HepG2 (cell line): ENCODE results near the gene NKX1-1.

Experiments used
- ARNT ChIP-seq: fragments of 450-650 bp; IDR thresholded peaks from 2 replicates; pipeline ENCODE4 v1.6.1; 2017
- DNMT1 ChIP-seq: sonication (generic); formaldehyde crosslinking; IDR thresholded peaks from 2 replicates; pipeline ENCODE4 v1.5.1; 2020; ENCODE audit warnings: mild to moderate bottlenecking, missing genetic modification reagents
- MATR3 ChIP-seq: sonication (generic); formaldehyde crosslinking; IDR thresholded peaks from 2 replicates; pipeline ENCODE4 v1.4.0; 2020; ENCODE audit warnings: missing genetic modification reagents
- PCBP1 ChIP-seq: fragments of 200-400 bp; formaldehyde crosslinking; IDR thresholded peaks from 2 replicates; pipeline ENCODE4 v1.6.1; 2017; ENCODE audit warnings: mild to moderate bottlenecking, low read depth, low read length, borderline replicate concordance
- SIX1 ChIP-seq: sonication (generic); formaldehyde crosslinking; IDR thresholded peaks from 2 replicates; pipeline ENCODE4 v1.4.0; 2020; ENCODE audit warnings: missing genetic modification reagents, borderline replicate concordance
- TAF1 ChIP-seq: sonication (generic); formaldehyde crosslinking; IDR thresholded peaks from 2 replicates; pipeline ENCODE4 v1.4.0; 2020; ENCODE audit warnings: missing genetic modification reagents
- ZNF124 ChIP-seq: sonication (generic); formaldehyde crosslinking; IDR thresholded peaks from 2 replicates; pipeline ENCODE4 v1.4.0; 2020; ENCODE audit warnings: missing genetic modification reagents
- ZNF224 ChIP-seq: sonication (generic); formaldehyde crosslinking; IDR thresholded peaks from 2 replicates; pipeline ENCODE4 v1.5.0; 2020; ENCODE audit warnings: mild to moderate bottlenecking, missing genetic modification reagents
- TF ChIP-seq, protein P1 (sequence below): sonication (generic); formaldehyde crosslinking; IDR thresholded peaks from 2 replicates; pipeline ENCODE4 v1.8.1; 2023; ENCODE audit warnings: mild to moderate bottlenecking, moderate library complexity, missing genetic modification reagents
- TF ChIP-seq, protein P2 (sequence below): sonication (generic); formaldehyde crosslinking; IDR thresholded peaks from 2 replicates; pipeline ENCODE4 v1.8.1; 2023; ENCODE audit warnings: mild to moderate bottlenecking, inconsistent platforms, moderate library complexity, missing genetic modification reagents, borderline replicate concordance
- TF ChIP-seq, protein P3 (sequence below): sonication (generic); formaldehyde crosslinking; IDR thresholded peaks from 2 replicates; pipeline ENCODE4 v1.5.0; 2020; ENCODE audit warnings: mild to moderate bottlenecking, missing genetic modification reagents, moderate library complexity

DNA sequence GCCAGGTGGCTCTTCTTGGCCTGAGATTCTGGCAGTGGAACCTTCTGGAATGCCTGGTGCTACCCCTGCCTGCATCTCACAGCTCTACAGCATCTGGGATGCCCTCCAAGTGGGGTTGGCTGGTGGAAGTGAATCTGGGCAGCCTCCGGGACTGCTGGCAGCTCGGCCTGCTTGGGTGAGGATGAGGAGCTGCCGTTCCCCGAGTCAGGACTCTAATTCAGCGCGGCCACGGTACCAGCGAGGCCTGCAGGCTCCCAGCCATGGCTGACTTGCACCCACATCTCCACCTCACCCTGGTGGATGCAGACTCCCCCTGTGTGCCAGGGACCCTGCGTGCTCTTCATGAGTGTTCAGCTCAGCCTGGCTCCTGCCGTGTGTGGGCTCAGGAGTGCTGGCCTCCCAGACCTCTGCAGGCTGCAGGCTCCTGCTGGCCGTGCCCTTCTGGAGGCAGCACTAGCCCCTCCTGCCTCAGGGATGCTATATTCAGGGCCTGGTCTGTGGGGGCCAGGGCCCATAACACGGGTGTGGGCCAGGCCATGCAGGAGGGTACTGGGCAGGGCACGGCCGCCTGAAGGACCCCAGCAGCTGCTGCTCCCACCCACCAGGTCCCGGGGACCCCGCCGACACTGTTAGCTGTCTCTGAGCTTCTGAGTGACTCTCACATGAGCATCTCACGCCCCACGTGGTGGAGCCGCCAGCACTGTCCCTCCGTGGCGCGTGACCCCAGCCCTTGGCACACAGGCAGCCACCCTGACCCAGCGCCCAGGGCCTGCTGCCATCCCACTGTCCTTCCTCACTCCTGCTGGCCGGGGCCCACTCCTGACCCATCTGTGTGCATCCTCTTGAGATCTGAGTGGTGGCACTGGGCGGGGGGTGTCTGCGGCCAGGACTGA, 48.6 kb downstream of the NKX1-1 start:
- TF ChIP-seq, protein P1, sequence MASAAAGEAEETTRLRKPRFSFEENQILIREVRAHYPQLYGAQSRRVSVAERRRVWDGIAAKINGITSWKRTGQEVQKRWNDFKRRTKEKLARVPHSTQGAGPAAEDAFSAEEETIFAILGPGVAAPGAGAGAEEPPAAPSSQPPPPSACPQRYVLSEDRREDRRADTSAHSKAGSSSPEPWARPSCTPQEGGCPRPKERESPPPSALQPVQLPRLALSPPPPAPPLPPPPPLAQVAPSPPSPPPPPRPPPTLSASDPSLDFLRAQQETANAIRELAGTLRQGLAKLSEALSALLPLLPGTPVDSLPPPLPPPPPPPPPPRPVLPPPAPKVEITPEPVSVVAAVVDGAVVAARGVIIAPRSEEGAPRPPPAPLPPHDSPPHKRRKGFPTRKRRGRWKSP (CRISPR knock-in tag) = no peak
- TF ChIP-seq, protein P2, sequence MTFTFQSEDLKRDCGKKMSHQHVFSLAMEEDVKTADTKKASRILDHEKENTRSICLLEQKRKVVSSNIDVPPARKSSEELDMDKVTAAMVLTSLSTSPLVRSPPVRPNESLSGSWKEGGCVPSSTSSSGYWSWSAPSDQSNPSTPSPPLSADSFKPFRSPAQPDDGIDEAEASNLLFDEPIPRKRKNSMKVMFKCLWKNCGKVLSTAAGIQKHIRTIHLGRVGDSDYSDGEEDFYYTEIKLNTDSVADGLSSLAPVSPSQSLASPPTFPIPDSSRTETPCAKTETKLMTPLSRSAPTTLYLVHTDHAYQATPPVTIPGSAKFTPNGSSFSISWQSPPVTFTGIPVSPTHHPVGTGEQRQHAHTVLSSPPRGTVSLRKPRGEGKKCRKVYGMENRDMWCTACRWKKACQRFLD (CRISPR knock-in tag) = no peak
- TF ChIP-seq ZNF124 (CRISPR knock-in tag) (no peak), MATR3 (CRISPR knock-in tag) (no peak), TAF1 (CRISPR knock-in tag) (no peak), ZNF224 (CRISPR knock-in tag) (no peak), SIX1 (CRISPR knock-in tag) (no peak), DNMT1 (CRISPR knock-in tag) (no peak), PCBP1 (no peak), ARNT (no peak)
- TF ChIP-seq, protein P3, sequence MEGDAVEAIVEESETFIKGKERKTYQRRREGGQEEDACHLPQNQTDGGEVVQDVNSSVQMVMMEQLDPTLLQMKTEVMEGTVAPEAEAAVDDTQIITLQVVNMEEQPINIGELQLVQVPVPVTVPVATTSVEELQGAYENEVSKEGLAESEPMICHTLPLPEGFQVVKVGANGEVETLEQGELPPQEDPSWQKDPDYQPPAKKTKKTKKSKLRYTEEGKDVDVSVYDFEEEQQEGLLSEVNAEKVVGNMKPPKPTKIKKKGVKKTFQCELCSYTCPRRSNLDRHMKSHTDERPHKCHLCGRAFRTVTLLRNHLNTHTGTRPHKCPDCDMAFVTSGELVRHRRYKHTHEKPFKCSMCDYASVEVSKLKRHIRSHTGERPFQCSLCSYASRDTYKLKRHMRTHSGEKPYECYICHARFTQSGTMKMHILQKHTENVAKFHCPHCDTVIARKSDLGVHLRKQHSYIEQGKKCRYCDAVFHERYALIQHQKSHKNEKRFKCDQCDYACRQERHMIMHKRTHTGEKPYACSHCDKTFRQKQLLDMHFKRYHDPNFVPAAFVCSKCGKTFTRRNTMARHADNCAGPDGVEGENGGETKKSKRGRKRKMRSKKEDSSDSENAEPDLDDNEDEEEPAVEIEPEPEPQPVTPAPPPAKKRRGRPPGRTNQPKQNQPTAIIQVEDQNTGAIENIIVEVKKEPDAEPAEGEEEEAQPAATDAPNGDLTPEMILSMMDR (CRISPR knock-in tag) = no peak
